GM18907 (cell line): ENCODE measurements around the gene POU2AF1.

ENCODE experiments used
- ATAC-seq: cut with Tn5 transposase; IDR thresholded peaks from one replicate; pipeline ENCODE4 v1.9.1; 2021; ENCODE audit warnings: mild to moderate bottlenecking, moderate library complexity; ENCODE audit not compliant: unreplicated experiment

Gene POU2AF1

GRCh38 chr11:111388420-111388819, 9.3 kb upstream of the POU2AF1 start:
- ATAC-seq, result no peak

- no peak for ATAC-seq
These were observed 8.3 kb upstream of the POU2AF1 start for GRCh38 chr11:111387363-111387762.

- no peak for ATAC-seq
These were observed 7.6 kb upstream of the POU2AF1 start for GRCh38 chr11:111386611-111387150.

- no peak for ATAC-seq
These were observed 5.4 kb upstream of the POU2AF1 start for GRCh38 chr11:111384494-111384893.

GRCh38 chr11:111382451-111382850, 3.4 kb upstream of the POU2AF1 start:
- ATAC-seq, result no peak

GRCh38 chr11:111379602-111380136, 594 bp upstream of the POU2AF1 start:
- peak; percentile 39 for ATAC-seq

- ATAC-seq, result no peak
These were observed 752 bp downstream of the POU2AF1 start for GRCh38 chr11:111378185-111378860.

- peak; percentile 21 for ATAC-seq
These were observed 2.7 kb downstream of the POU2AF1 start for GRCh38 chr11:111376181-111376871.

GRCh38 chr11:111373590-111373989, 5.5 kb downstream of the POU2AF1 start:
- no peak for ATAC-seq

GRCh38 chr11:111372538-111372937, 6.5 kb downstream of the POU2AF1 start:
- no peak for ATAC-seq

GRCh38 chr11:111370902-111371578, 8.0 kb downstream of the POU2AF1 start:
- peak; percentile 40 for ATAC-seq

- no peak for ATAC-seq
These were observed 8.7 kb downstream of the POU2AF1 start for GRCh38 chr11:111370270-111370901.

- no peak for ATAC-seq
These were observed 10.9 kb downstream of the POU2AF1 start for GRCh38 chr11:111368285-111368560.

GRCh38 chr11:111367411-111368284, 11.4 kb downstream of the POU2AF1 start:
- peak; percentile 52 for ATAC-seq

GRCh38 chr11:111366560-111367410, 12.3 kb downstream of the POU2AF1 start:
- ATAC-seq, result no peak

GRCh38 chr11:111365722-111366559, 13.1 kb downstream of the POU2AF1 start:
- ATAC-seq, result no peak

- ATAC-seq, result no peak
These were observed 14.6 kb downstream of the POU2AF1 start for GRCh38 chr11:111364503-111364902.

GRCh38 chr11:111363985-111364384, 15.1 kb downstream of the POU2AF1 start:
- ATAC-seq, result no peak
